NCI-H446 treated with DMSO at 0.1 percent for 48 hours (cell line): ENCODE data around the gene TUBA8.
"Not testable (repeated sequence)": the region's sequence is repeated elsewhere in the genome, so short reads cannot be mapped to it uniquely, and the experiment has no call there.

ENCODE experiments used
- DNase-seq: peaks from one replicate; lab custom pipeline; 2025; lab: John Stamatoyannopoulos, UW

Gene TUBA8

DNA sequence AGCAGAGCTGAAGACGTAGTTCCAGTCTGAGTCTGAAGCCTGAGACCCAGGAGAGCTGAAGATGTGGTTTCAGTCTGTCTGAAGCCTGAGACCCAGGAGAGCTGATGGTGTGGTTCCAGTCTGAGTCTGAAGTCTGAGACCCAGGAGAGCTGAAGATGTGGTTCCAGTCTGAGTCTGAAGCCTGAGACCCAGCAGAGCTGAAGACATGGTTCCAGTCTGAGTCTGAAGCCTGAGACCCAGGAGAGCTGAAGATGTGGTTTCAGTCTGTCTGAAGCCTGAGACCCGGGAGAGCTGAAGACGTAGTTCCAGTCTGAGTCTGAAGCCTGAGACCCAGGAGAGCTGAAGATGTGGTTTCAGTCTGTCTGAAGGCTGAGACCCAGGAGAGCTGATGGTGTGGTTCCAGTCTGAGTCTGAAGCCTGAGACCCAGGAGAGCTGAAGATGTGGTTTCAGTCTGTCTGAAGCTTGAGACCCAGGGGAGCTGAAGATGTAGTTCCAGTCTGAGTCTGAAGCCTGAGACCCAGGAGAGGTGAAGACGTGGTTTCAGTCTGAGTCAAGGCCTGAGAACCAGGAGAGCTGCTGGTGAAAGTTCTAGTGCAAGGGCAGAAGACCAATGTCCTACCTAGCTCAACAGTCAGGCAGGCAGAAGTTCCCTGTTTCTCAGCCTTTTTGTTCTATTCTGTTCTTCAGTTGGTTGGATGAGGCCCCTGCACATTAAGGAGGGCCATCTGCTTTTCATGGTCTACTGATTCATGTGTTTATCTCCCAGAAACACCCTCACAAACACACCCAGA lies 3.9 kb upstream of the TUBA8 start:
- DNase-seq = not testable (repeated sequence)

DNA sequence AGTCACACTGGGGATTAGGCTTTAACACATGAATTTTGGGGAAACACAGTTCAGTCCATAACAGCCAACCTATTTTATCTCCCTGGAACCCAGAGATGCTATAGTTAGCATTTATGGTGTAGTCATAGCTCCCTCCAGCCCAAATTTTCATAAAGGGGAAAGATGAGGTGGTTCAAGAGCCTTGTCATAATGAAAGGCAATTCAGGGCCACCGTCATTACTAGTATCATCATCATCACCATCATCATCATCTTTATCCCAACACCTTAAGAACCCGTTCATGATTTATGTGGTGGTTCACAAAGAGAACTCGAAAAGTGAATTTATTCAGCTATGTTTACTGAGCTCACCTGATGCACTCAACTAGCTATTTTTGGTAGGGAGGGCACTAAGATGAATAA lies 2.4 kb upstream of the TUBA8 start:
- DNase-seq = no peak

DNA sequence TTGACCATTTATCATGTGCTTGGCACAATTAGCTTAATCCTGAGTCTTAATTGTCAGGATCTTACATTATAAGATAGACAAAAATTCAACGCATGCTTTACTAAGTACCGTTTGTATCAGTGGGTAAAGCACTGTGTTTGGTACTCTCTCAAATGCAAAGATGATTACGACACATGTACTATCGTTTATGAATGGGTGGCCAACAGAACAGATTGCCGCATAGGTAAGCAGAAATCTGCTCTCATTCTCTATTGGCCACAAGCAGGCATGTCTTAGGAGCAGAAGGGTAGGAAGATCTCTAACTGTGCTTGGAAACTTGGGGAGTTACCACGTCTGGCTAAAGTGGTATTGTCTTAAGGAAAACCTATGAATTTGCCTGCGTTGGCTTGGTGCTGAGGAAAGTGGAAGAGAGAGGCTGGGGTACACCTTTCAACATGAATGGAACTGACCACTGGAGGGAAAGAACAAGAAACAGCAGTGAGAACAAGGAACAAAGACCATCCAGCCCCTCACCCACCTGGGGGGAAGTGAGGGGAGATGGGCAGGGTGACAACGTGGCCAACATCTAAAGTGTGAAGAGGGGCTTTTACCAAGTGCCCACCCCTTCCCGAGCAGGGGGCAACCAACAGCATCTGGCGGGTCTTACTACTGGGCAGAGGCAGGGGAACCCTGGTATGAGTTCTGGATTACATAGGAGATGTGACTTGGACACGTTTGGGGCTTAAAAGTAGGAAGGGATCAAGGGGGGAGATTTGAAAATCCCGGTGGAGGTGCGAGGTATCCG lies 1.0 kb upstream of the TUBA8 start:
- no peak for DNase-seq

DNA sequence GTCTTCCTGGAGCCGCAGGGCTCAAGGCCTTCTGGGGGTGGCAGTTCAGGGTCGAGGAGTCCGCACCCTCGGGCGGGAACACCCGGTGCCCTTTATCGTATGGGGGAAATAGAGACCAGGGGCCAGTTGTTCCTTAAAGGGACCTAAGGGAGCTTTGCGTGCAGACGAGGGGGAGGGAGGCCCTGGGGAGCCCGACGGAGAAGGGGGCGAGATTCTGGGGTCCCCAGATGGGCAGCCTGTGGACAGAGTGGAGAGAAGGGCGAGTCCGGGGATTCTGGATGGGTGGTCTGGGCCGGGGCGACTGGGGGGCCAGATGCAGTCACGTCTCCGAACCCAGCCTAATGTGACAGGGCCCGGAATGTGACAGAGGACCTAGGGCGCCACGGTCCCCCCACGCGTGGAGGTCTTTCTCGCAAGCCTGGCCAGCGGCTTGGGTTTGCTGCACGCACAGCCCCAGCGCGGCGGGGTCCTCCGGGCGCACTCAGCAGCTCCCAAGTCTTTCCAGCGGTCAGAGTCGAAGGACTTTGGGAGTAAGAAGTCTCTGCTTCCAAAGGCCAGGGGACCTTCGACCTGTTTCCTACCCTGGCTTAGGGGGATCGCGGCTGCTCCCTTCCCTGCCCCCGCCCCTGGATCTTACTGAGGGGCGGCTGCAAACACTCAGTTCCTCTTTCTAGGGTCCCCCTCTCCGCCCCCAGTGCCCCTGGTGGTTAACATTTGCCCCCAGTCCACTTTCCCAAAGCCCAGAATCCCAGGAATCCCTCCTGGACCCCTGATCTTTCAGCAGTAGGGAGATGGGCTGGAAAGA lies 547 bp downstream of the TUBA8 start:
- no peak for DNase-seq

DNA sequence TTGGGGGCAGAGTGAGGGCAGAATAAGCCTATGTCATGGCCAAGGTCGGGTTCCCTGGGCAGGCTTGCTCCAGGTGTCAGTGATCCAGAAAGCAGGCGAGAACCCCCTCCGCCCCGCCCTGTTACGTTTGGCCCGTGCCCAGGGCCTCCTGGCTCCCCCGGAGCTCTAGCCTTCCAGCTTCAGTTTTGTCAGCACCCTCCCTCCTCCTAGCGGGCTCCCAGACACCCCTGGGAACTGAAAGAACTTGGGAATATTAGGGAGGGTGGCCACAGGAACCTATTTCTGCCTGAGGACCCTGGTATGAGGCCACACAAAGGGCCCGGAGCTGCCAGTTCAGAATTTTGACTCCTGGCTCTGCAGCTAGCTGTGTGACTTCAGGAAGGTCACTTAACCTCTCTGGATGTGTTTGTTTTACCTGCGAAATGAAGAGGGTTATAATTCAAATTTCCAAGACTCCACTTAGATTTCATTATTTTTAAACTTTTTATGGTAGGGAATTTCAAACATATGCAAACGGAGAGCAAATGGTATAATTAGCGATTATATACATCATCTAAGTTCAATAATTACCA lies 1.2 kb downstream of the TUBA8 start:
- DNase-seq = no peak

DNA sequence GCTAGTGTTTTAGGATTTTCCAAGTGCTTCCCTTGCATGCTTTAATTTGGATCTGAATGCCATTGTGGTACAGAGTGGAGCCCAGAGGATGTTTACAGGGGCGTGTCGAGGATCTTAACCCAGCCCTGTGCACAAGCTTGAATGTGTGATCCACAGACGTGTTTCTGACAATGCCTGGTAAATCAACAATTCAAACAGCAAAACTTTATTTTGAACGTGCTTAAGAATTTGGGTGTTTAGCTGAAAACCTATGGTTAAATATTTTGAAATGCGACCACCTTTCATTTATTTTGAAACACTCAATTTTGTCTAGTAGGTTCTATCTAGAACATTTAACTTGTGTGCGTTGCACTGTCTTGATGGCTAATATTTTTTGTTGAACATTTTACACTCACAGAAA lies 1.8 kb downstream of the TUBA8 start:
- no peak for DNase-seq

DNA sequence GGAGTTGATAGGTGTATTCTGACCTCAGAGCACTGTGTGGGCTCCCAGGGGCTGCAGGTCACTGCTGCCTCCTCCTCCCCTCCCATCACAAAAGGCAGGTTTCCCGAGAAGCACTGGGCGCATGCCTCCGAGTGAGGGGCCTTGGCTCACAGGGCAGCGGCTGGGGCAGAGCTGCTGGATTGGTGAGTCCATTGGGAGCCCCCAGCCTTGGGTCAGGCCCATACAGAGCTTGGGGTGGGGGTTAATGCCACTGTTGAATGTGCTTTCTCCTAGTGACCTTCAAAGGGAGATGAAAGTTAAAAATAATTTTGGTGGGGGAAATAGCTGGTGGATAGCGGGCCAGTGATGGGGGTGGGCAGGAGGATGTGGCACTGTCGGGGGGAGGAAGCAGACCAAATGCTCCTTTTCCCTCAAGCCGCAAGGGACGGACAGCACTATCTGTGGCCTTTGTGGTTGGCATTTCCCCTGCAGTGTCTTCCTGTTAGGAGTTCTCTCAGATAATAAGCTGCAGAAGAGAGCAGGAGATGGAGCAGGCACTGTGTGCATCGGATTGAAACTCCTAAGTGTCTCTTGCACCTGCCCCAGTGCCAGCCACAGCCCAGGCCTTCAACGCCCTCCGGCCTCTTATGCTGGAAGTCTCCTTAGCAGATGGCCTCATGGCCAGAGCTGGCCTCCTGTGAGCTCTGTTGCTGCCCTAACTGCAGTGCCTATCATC lies 3.2 kb downstream of the TUBA8 start:
- no peak for DNase-seq

DNA sequence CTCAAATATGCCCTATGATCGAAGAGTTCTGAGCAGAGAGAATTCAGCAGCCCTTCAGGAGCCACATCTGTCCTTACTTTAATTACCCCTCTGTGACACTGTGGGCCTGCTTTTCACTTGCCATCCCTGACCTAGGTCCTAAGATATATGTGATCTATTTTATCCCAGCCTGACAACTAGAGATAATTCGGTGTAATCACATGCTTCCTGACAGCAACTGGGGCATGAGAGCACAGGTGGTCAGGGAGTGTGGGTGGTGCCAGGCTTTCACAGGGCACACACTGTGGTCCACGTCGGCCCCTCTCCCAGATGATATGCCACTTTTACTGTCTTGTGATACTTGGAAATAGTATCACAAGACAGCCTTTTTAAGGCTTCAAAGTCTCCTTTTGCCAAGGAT lies 3.9 kb downstream of the TUBA8 start:
- DNase-seq = no peak

DNA sequence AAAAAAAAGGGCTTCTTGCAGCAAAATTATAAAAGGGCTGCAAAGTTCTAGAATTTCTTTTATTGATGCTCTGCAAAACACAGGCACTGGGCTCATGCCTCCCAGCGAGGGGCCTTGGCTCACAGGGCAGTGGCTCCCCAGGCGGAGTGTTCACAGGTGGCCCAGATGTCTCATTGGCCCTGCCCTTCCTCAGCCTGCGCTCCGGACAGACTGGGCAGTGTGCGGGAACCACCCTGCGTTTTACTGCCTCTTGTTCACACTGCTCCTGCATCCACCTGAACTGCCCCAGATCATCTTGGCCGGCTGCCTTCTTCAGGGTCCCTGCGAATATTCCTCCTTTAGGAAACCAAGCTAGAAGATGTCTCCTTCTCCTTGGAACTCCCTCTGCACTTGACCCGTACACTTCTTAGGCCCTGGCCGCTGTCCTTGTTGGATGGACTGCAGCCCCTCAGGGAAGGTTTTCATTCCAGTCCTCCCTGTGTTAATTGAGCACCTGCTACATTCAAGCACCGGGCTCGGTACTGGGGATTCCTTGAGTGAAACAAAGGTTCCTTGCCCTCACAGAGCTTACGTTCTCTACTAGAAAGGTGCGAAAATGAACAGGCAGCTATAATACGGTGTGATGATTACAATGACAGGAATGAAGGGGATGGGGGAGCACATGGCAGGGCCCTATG lies 4.5 kb downstream of the TUBA8 start:
- no peak for DNase-seq

DNA sequence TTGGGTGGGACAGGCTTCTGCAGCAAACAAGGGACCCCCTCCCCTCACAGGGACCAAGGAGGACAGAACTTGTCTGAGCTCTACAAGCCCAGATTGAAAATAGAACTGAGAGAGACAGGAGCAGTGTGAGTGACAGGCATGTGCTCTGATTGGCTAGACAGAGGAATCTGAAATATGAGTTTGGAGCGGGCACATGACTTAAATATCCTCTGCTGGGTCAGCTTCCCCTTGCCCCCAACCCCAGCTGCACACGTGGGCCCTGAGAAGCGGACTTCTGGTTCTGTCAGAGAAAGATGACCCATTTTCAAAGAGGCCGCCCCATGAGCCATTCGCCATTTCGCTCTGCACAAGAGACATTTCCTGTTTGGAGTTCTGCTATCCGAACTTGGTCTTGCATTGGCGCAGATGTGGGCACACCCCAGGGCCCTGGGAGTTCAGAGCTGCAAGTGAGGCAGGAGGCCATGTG lies 5.3 kb downstream of the TUBA8 start:
- no peak for DNase-seq

DNA sequence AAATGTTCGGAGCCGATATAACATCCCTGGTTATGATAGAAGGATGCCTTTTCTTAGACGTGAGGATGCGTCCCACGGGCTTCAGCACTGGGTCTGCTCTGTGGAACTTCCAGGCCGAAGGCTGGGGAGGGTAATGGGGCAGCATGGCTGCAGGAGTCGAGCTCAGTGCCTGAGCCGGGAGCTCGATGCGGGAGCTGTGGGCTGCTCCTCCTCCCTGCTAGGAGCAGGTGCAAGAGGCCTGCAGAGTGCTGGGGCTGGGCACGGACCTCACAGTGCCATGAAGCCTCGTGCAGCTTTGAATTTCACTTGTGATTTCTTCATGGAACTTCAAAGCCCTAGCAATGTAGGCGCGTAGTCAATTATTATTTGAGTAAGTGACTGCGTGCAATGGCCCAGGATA lies 6.0 kb downstream of the TUBA8 start:
- no peak for DNase-seq

DNA sequence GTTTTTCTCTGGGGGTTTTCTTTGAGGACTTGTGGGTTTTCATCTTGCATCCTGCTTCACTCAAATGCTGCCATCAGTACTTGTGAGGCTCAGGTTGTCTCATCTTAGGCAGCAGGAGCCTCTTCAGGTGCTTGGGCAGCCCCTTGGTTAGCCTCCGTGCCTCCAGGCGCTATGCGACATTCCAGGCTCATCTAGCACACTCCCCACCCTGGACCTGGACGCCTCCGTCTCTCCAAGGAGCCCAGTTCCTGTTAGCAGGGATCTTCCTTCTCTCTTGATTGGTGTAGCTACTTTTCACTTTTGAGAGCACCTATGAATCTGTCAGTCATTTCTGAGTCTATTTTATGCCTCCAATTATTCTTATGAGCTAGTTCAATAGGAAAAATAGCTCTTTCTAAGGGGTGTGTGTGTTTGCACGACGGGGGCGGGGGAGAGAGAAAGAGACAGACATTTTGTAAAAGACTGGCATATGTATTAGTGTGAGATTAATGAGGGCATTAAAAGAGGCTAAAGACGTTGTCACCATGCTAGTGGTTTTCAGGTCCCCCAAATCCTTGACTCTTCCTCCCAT lies 7.8 kb downstream of the TUBA8 start:
- DNase-seq = no peak

DNA sequence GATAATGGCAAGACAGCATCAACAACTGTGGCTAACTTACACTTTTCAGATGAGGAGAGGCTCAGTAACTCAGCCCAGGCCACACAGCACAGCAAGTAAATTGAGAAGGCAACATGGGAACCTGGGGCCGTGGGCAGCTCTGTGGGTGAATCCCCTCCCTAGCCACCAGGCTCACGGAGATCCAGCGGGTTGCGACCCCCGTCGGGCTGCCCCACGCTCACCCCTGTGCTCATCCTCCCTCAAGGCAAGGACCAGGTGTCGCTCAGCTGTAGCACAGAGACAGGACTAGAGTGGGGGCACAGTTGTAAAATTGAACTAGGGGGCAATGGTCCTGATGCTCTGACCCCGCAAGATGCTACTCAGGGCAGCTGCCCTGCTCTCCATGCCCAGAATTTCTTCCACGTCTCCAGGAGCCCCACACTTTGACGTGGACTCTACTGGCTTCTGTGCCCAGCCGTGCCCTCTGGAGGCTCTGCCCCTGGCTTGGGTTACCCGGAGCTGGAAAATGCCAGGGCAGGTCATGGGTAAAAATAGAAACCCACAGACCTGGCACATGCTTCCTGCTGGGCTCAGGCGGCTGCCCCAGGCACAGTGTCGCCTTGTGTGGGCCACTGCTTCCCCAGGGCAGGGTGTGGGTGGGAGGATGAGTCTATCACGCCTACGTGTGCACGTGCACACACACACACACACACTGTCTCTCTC lies 9.0 kb downstream of the TUBA8 start:
- no peak for DNase-seq

DNA sequence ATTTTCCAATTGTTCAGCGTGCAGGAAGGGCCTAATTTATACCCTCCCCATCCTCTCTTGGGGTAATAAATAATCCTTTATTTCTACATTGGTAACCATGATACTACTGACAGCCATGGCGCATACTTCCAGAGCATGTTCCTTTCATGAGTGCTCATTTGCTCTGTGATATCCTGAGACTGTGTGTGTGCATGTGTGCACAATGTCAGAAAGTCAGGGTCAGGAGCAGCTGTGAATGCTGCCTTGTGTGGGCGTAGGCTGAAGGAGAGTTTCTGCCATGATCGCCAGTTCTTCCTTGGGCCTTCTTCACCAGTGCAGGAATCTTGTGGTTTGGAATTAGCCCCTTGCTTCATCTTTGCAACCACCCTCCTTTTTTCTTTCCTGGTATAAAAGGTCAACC lies 10.2 kb downstream of the TUBA8 start:
- no peak for DNase-seq

DNA sequence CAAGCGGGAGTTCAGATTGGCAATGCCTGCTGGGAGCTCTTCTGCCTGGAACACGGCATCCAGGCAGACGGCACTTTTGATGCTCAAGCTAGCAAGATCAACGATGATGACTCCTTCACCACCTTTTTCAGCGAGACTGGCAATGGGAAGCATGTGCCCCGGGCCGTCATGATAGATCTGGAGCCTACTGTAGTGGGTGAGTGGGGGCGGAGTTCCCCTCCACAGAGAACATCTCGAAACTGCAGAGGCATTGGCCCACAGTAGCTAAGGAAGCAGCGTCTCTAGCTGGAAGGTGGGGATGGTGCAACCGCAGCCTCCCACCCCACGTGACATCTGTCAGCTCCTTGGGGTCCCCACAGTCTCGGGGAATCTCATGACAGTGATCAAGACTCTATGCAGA lies 10.9 kb downstream of the TUBA8 start:
- no peak for DNase-seq

DNA sequence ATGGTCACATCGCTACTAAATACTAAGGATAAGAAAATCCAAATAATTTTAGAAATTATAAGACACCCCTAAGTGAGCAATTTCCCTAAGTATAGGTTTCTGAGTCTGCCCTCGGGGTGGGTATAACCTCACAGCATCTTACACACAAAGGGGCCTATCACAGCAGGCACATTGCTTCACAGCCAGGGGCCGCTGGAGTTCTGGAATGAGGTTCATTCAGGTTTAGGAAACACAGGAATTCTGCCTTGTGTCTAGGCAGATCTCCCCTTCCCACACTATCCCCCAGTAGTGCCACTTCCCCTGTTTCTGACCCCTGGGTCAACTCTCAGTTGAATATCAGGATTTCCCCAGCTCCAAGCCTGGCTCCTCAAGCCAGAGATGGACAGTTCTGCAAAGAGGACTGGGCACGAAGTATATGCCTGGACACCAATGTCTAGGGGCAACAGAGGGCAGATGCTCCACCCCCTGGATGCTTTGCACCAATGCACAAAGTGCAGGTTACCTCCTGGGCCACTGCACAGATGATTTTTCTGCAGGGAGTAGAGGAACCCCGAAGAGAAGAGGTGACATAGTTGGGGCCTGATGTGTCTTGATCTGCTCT lies 11.4 kb downstream of the TUBA8 start:
- no peak for DNase-seq

DNA sequence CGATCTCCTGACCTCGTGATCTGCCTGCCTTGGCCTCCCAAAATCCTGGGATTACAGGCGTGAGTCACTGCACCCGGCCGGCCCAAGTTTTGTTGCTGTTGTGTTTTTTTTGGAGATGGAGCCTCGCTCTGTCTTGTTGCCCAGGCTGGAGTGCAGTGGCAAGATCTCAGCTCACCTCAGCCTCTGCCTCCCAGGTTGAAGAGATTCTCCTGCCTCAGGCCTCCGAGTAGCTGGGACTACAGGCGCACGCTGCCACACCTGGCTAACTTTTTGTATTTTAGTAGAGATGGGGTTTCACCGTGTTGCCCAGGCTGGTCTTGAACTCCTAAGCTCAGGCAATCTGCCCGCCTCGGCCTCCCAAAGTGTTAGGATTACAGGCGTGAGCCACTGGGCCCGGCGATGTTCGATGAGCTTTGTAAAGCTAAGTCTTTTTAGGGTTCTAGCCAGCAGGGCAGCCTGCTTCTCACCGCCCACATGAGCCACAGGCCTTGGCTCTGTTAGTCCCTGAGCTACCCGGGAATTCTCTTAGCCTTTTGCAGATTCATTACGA lies 12.9 kb downstream of the TUBA8 start:
- DNase-seq = not testable (repeated sequence)

DNA sequence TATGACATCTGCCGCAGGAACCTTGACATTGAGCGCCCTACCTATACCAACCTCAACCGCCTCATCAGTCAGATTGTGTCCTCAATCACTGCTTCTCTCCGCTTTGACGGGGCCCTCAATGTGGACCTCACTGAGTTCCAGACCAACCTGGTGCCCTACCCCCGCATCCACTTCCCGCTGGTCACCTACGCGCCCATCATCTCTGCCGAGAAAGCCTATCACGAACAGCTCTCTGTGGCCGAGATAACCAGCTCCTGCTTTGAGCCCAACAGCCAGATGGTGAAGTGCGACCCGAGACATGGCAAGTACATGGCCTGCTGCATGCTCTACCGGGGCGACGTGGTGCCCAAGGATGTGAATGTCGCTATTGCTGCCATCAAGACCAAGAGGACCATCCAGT lies 16.0 kb downstream of the TUBA8 start:
- DNase-seq = no peak

DNA sequence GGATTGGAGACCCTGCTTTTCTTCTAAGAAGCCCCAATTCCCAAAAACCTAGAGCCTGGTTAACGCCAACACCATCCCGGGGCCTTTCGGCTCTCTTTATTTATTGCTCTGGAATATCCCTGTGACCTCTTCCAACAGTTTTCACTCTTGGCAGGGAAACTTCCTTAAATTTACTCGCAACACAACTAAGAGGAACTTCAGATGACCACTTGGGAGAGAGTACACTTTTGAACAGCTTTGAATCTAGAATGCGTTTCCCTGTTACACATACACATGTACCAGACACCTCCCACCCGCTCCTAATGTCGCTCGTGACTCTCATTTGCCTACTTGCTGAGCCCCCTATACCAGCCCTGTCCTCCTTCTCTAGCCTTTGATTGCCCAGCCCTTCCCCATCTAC lies 19.4 kb downstream of the TUBA8 start:
- DNase-seq = no peak
